Pancreas (tissue), 10 donors: ENCODE data around the gene KCNQ5. TPM values are rescaled to one million over a fixed set of nuclear protein-coding genes. Genes with fewer than 3 reads are reported as not detected.

ENCODE experiments used
- ATAC-seq, 4 donors: fragments of 200-7000 bp; cut with Tn5 transposase; one replicate each; pipeline versions ENCODE4 v1.8.0 to v1.9.1; 2020; ENCODE audit warnings: mild to moderate bottlenecking in 4 of 4, moderate library complexity in 4 of 4
- DNase-seq, 6 donors: peaks; one replicate each; pipeline ENCODE4 v3.0.0-alpha.2; 2020
- FAIRE-seq: peaks from 2 replicates; lab custom pipeline; 2012; peaks lifted over from hg19 to GRCh38; lab: Jason Lieb, UNC
- H3K27ac ChIP-seq, 4 donors: fragments of 200-600 bp; sonication (generic); 1 replicate in 3 of 4; 2 replicates in 1 of 4; pipeline versions ENCODE4 v1.5.0 to v1.8.0; 2020
- H3K27me3 ChIP-seq, 4 donors: fragments of 200-600 bp; one replicate each; pipeline ENCODE4 v1.8.0; 2021
- H3K36me3 ChIP-seq, 3 donors: fragments of 200-600 bp; sonication (generic) in 1 of 3; one replicate each; pipeline versions ENCODE4 v1.5.0 to v1.8.0; 2020 to 2021
- H3K4me1 ChIP-seq, 3 donors: fragments of 200-600 bp; one replicate each; pipeline ENCODE4 v1.8.0; 2021
- H3K4me3 ChIP-seq, 4 donors: fragments of 200-600 bp; sonication (generic) in 2 of 4; one replicate each; pipeline versions ENCODE4 v1.5.0 to v1.8.0; 2020 to 2021
- H3K9me3 ChIP-seq, 4 donors: fragments of 200-600 bp; one replicate each; pipeline ENCODE4 v1.8.0; 2021
- CTCF ChIP-seq, 4 donors: fragments of 200-600 bp; sonication (generic) in 3 of 4; IDR thresholded peaks; one replicate each; pipeline versions ENCODE4 v1.5.0 to v1.8.0; 2021; ENCODE audit warnings: antibody characterized with exemption in 4 of 4
- WGBS, 2 donors: extraction: QIAGEN DNeasy Blood & Tissue Kit; methylation state at CpG; one replicate each; pipeline ENCODE4 v1.1.7; 2013; 5-methylcytosine and 5-hydroxymethylcytosine counted together
- intact Hi-C, 3 donors: fragments of 100-400 bp; cut with DNase I; formaldehyde crosslinking; loops; one replicate each; pipeline versions ENCODE4 v1.11.1 to v1.14.2; 2022
- polyA plus RNA-seq, 2 donors: library from polyadenylated mRNA; stranded (reverse); fragments of 200-250 nt; gene quantifications; one replicate each; pipeline ENCODE4 v1.2.3, GENCODE V29; 2013
- total RNA-seq, 6 donors: library from RNA; stranded (reverse); fragmentation: NEBNext Ultra II Directional in 4 of 6; extraction: Animal tissue kit (Norgen Biotek cat#: 25700) in 4 of 6; gene quantifications; one replicate each; pipeline versions ENCODE4 v1.2.1 to v1.2.4, GENCODE V29; 2021 to 2023
- donor health status: healthy with polysubstance abuse.
- donor health status: DM: no; HTN: no; CAD: no; lungs with moderate emphysema.
- donor health status: DM: no; HTN: no; CAD: no.
- donor health status: control.
- donor health status: control.
- donor health status: Bipolar disorder and iron deficiency.
- donor health status: DM: yes; HTN: yes; CAD: no.
- donor health status: DM: no; HTN: no; CAD: no.
- donor health status: DM: no; HTN: no; CAD: no.
- donor health status: DM: yes; HTN: yes; CAD: no.

Gene KCNQ5
- total and polyA plus RNA-seq, 8 donors, result 0.03 to 1.1 (median 0.13) TPM

- FAIRE-seq, result no peak
- no peak overlapping the region for H3K4me3 ChIP-seq
- 80 to 82% methylated on average over 2 of the region's 2 CpGs for WGBS, 2 donors
- no peaks in the 10 kb centered on the region for H3K36me3 ChIP-seq
- no peaks in the 10 kb centered on the region for H3K27me3 ChIP-seq
- no peaks in the 10 kb centered on the region for H3K9me3 ChIP-seq
- ATAC-seq, result no peak
- intact Hi-C loops, result no loop called here
- no peak overlapping the region for H3K27ac ChIP-seq
- no peak for TF ChIP-seq CTCF (IDR thresholded peaks at IDR 0.05)
- H3K4me1 ChIP-seq, result no peaks in the 10 kb centered on the region
- no peak for DNase-seq
These were observed 111.2 kb downstream of the KCNQ5 start for GRCh38 chr6:72733045-72733444.

GRCh38 chr6:72738091-72738490 lies 116.2 kb downstream of the KCNQ5 start:
- ATAC-seq (no peak), DNase-seq (no peak), FAIRE-seq (no peak)
- H3K27me3 ChIP-seq, result no peaks in the 10 kb centered on the region
- intact Hi-C loops, result no loop called here
- H3K9me3 ChIP-seq, result no peaks in the 10 kb centered on the region
- no peaks in the 10 kb centered on the region for H3K36me3 ChIP-seq
- no peak for TF ChIP-seq CTCF (IDR thresholded peaks at IDR 0.05)
- WGBS, 2 donors, result 83 to 85% methylated on average over 4 of the region's 4 CpGs
- no peak overlapping the region for H3K27ac ChIP-seq
- no peak overlapping the region for H3K4me3 ChIP-seq
- no peaks in the 10 kb centered on the region for H3K4me1 ChIP-seq

- WGBS, 2 donors, result 77 to 86% methylated on average over 3 of the region's 3 CpGs
- no peak for FAIRE-seq
These were observed 117.5 kb downstream of the KCNQ5 start for GRCh38 chr6:72739368-72739779.

GRCh38 chr6:72740135-72740534 lies 118.3 kb downstream of the KCNQ5 start:
- WGBS, 2 donors, result 83 to 87% methylated on average over 2 of the region's 2 CpGs
- Histone ChIP-seq H3K4me1 (no peaks in the 10 kb centered on the region), H3K27ac (no peak overlapping the region), H3K4me3 (no peak overlapping the region), H3K36me3 (no peaks in the 10 kb centered on the region), H3K9me3 (no peaks in the 10 kb centered on the region), H3K27me3 (no peaks in the 10 kb centered on the region)
- intact Hi-C loops, result no loop called here
- DNase-seq, result no peak
- TF ChIP-seq CTCF (IDR thresholded peaks at IDR 0.05), result no peak
- no peak for FAIRE-seq
- ATAC-seq, result no peak

More at GRCh38 chr6:72739368-72739779, 117.5 kb downstream of the KCNQ5 start:
- Histone ChIP-seq H3K4me3 (no peak overlapping the region), H3K36me3 (no peaks in the 10 kb centered on the region), H3K9me3 (no peaks in the 10 kb centered on the region), H3K4me1 (no peaks in the 10 kb centered on the region), H3K27me3 (no peaks in the 10 kb centered on the region), H3K27ac (no peak overlapping the region)
- DNase-seq (no peak), ATAC-seq (no peak)
- intact Hi-C loops, result no loop called here
- no peak for TF ChIP-seq CTCF (IDR thresholded peaks at IDR 0.05)

- Histone ChIP-seq H3K9me3 (no peaks in the 10 kb centered on the region), H3K4me3 (no peak overlapping the region), H3K4me1 (no peaks in the 10 kb centered on the region), H3K36me3 (no peaks in the 10 kb centered on the region), H3K27ac (no peak overlapping the region), H3K27me3 (no peaks in the 10 kb centered on the region)
- ATAC-seq, result no peak
- TF ChIP-seq CTCF (IDR thresholded peaks at IDR 0.05), result no peak
- DNase-seq, result no peak
- 67 to 68% methylated on average over 3 of the region's 3 CpGs for WGBS, 2 donors
- intact Hi-C loops, result no loop called here
- FAIRE-seq, result no peak
These were observed 119.2 kb downstream of the KCNQ5 start for GRCh38 chr6:72741083-72741482.
